CD14-positive monocyte (primary cell): ENCODE results near the gene CDC14A. TPM values are rescaled to one million over a fixed set of nuclear protein-coding genes. Genes with fewer than 3 reads are reported as not detected.

Experiments
- DNase-seq, 3 donors: peaks; one replicate each; pipeline ENCODE4 v3.0.0-alpha.2; 2011 to 2022
- H2AFZ ChIP-seq: 2 replicates; pipeline ENCODE4 v1.6.0; 2012; ENCODE audit warnings: mild to moderate bottlenecking, low read depth, low read length, inconsistent platforms; ENCODE audit not compliant: insufficient read depth, poor library complexity, severe bottlenecking
- H3K27ac ChIP-seq, 2 donors: 1 replicate in 1 of 2; 2 replicates in 1 of 2; pipeline ENCODE4 v1.5.1; 2012 to 2013; ENCODE audit warnings: low read length in 2 of 2, control low read depth in 1 of 2, inconsistent platforms in 1 of 2, low read depth in 1 of 2, mild to moderate bottlenecking in 1 of 2
- H3K27me3 ChIP-seq, 2 donors: one replicate each; pipeline versions ENCODE4 v1.6.0 to v1.6.1; 2011 to 2013; ENCODE audit warnings: low read length in 2 of 2; ENCODE audit not compliant: control insufficient read depth in 2 of 2, insufficient read depth in 2 of 2
- H3K36me3 ChIP-seq, 2 donors: replicated peaks in 1 of 2; 1 replicate in 1 of 2; 2 replicates in 1 of 2; pipeline versions ENCODE4 v1.5.1 to v1.6.1; 2012 to 2013; ENCODE audit warnings: low read length in 2 of 2, control low read depth in 1 of 2, inconsistent platforms in 1 of 2, mild to moderate bottlenecking in 1 of 2; ENCODE audit not compliant: insufficient read depth in 2 of 2, control insufficient read depth in 1 of 2
- H3K4me1 ChIP-seq, 2 donors: 1 replicate in 1 of 2; 2 replicates in 1 of 2; pipeline versions ENCODE4 v1.5.1 to v1.6.1; 2012 to 2013; ENCODE audit warnings: low read length in 2 of 2, control low read depth in 1 of 2, inconsistent platforms in 1 of 2, mild to moderate bottlenecking in 1 of 2, moderate library complexity in 1 of 2; ENCODE audit not compliant: insufficient read depth in 2 of 2, control insufficient read depth in 1 of 2
- H3K4me2 ChIP-seq: replicated peaks from 2 replicates; pipeline ENCODE3; 2012; ENCODE audit warnings: low read length, moderate library complexity, mild to moderate bottlenecking; ENCODE audit not compliant: poor library complexity, severe bottlenecking; ENCODE audit errors: extremely low read depth
- H3K4me3 ChIP-seq, 3 experiments: fragments of 200-600 bp in 1 of 3; sonication (generic) in 1 of 3; replicated peaks in 1 of 3; 1 replicate in 2 of 3; 2 replicates in 1 of 3; pipeline ENCODE4 v1.5.1; 2011 to 2013; ENCODE audit warnings: low read length in 3 of 3, mild to moderate bottlenecking in 3 of 3, control low read depth in 2 of 3, low read depth in 2 of 3, inconsistent platforms in 1 of 3, moderate library complexity in 1 of 3
- H3K79me2 ChIP-seq: 2 replicates; pipeline ENCODE4 v1.6.0; 2012; ENCODE audit warnings: mild to moderate bottlenecking, control low read depth, inconsistent platforms, low read length, moderate library complexity; ENCODE audit not compliant: insufficient read depth
- H3K9ac ChIP-seq: 2 replicates; pipeline ENCODE4 v1.6.0; 2017; ENCODE audit warnings: low read length, mild to moderate bottlenecking; ENCODE audit not compliant: insufficient read depth, poor library complexity, severe bottlenecking
- H3K9me3 ChIP-seq, 2 donors: replicated peaks in 1 of 2; 1 replicate in 1 of 2; 2 replicates in 1 of 2; pipeline versions ENCODE4 v1.5.1 to v1.6.1; 2012 to 2013; ENCODE audit warnings: low read length in 2 of 2, control low read depth in 1 of 2; ENCODE audit not compliant: control insufficient read depth in 1 of 2, insufficient read depth in 1 of 2
- H4K20me1 ChIP-seq: 2 replicates; pipeline ENCODE4 v1.6.0; 2012; ENCODE audit warnings: mild to moderate bottlenecking, low read length, control low read depth, moderate library complexity; ENCODE audit not compliant: insufficient read depth
- H3K27ac Mint-ChIP-seq, 7 donors: one replicate each; pipeline ENCODE4 v1.8.0; 2020; ENCODE audit warnings: mild to moderate bottlenecking in 7 of 7, mixed read lengths in 7 of 7, moderate library complexity in 6 of 7, inconsistent platforms in 2 of 7
- H3K27me3 Mint-ChIP-seq, 3 donors: one replicate each; pipeline ENCODE4 v1.8.0; 2021 to 2022; ENCODE audit warnings: low read depth in 3 of 3, mild to moderate bottlenecking in 3 of 3, mixed read lengths in 3 of 3, moderate library complexity in 3 of 3, inconsistent platforms in 1 of 3
- H3K36me3 Mint-ChIP-seq, 2 donors: one replicate each; pipeline ENCODE4 v1.8.0; 2020; ENCODE audit warnings: mixed read lengths in 2 of 2, inconsistent platforms in 1 of 2, mild to moderate bottlenecking in 1 of 2
- H3K4me1 Mint-ChIP-seq: one replicate; pipeline ENCODE4 v1.8.0; 2020; ENCODE audit warnings: mild to moderate bottlenecking, mixed read lengths
- H3K4me3 Mint-ChIP-seq, 2 donors: one replicate each; pipeline ENCODE4 v1.8.0; 2020; ENCODE audit warnings: mild to moderate bottlenecking in 2 of 2, mixed read lengths in 2 of 2, moderate library complexity in 1 of 2
- H3K9me3 Mint-ChIP-seq, 7 donors: one replicate each; pipeline ENCODE4 v1.8.0; 2020 to 2022; ENCODE audit warnings: mixed read lengths in 7 of 7, mild to moderate bottlenecking in 6 of 7, moderate library complexity in 6 of 7, inconsistent platforms in 2 of 7
- CTCF ChIP-seq: fragments of 200-600 bp; IDR thresholded peaks from one replicate; pipeline ENCODE4 v1.8.0; 2022; ENCODE audit warnings: antibody characterized with exemption, mild to moderate bottlenecking
- WGBS: methylation state at CpG from one replicate; pipeline ENCODE4 v1.1.5; 2013; ENCODE audit warnings: missing lambda C conversion rate; ENCODE audit not compliant: insufficient coverage; 5-methylcytosine and 5-hydroxymethylcytosine counted together
- intact Hi-C, 2 donors: fragments of 100-400 bp; cut with micrococcal nuclease; formaldehyde crosslinking; loops; one replicate each; pipeline versions ENCODE4 v1.15.0 to v1.15.1; 2023
- polyA plus RNA-seq, 3 donors: library from polyadenylated mRNA; depleted of rRNA in 1 of 3; unstranded in 2 of 3; stranded (reverse) in 1 of 3; fragments of 300-500 nt in 2 of 3; fragments of >200 nt in 1 of 3; fragmentation: Illumina TruSeq in 2 of 3; gene quantifications; 1 replicate in 2 of 3; 2 replicates in 1 of 3; pipeline ENCODE4 v1.2.3, GENCODE V29; 2012 to 2021

The CDC14A gene
- polyA plus RNA-seq, 3 donors: 4.2 to 9.2 (median 6.1) TPM

- Histone ChIP-seq H3K27me3 (no peaks in the 10 kb centered on the region), H3K9ac (no peak overlapping the region), H3K27ac (no peak overlapping the region), H3K4me2 (no peak overlapping the region), H3K4me3 (no peak overlapping the region), H3K4me1 (peaks cover 5 to 13% of the 10 kb centered on the region in 2 donors), H2AFZ (no peak overlapping the region), H3K79me2 (peaks cover 54% of the 10 kb centered on the region), H3K36me3 (peaks cover 2 to 33% of the 10 kb centered on the region in 2 donors), H3K9me3 (no peaks in the 10 kb centered on the region), H4K20me1 (peaks cover 18% of the 10 kb centered on the region)
- Mint-ChIP-seq H3K4me1 (peaks cover 26% of the 10 kb centered on the region), H3K4me3 (no peak overlapping the region), H3K27me3 (peaks cover 0 to 1% (median 0%) of the 10 kb centered on the region in 3 donors), H3K9me3 (no peaks in the 10 kb centered on the region), H3K27ac (no peak overlapping the region), H3K36me3 (peaks cover 27 to 37% of the 10 kb centered on the region in 2 donors)
- no peak for TF ChIP-seq CTCF
- intact Hi-C loops: no loop called here
- WGBS: no CpG with 5 or more reads among the region's 2 CpGs
- no peak for DNase-seq
These were observed 69.8 kb downstream of the CDC14A start for GRCh38 chr1:100422065-100422464.

- no peaks in the 10 kb centered on the region for H3K27me3 ChIP-seq
- no peak for TF ChIP-seq CTCF
- H3K36me3 Mint-ChIP-seq: peaks cover 28 to 30% of the 10 kb centered on the region in 2 donors
- H2AFZ ChIP-seq: no peak overlapping the region
- no peaks in the 10 kb centered on the region for H3K9me3 ChIP-seq
- no peak overlapping the region for H3K9ac ChIP-seq
- DNase-seq: no peak
- peaks cover 24% of the 10 kb centered on the region for H3K4me1 Mint-ChIP-seq
- intact Hi-C loops: no loop called here
- peaks cover 0 to 1% (median 0%) of the 10 kb centered on the region in 3 donors for H3K27me3 Mint-ChIP-seq
- no peak overlapping the region for H3K4me2 ChIP-seq
- H3K4me3 ChIP-seq: no peak overlapping the region
- WGBS: 97% methylated on average over 4 of the region's 6 CpGs
- peaks cover 5 to 13% of the 10 kb centered on the region in 2 donors for H3K4me1 ChIP-seq
- H3K27ac Mint-ChIP-seq: peak overlapping the region in 2 of 7 donors; percentile 68 to 73
- H3K79me2 ChIP-seq: peaks cover 36% of the 10 kb centered on the region
- H3K4me3 Mint-ChIP-seq: no peak overlapping the region
- peaks cover 18% of the 10 kb centered on the region for H4K20me1 ChIP-seq
- no peaks in the 10 kb centered on the region for H3K9me3 Mint-ChIP-seq
- H3K27ac ChIP-seq: no peak overlapping the region
- peaks cover 5 to 47% of the 10 kb centered on the region in 2 donors for H3K36me3 ChIP-seq
These were observed 71.6 kb downstream of the CDC14A start for GRCh38 chr1:100423832-100424337.
